SH-SY5Y (cell line): ENCODE measurements around the gene HTT.

ENCODE experiments used
- GATA2 ChIP-seq: IDR thresholded peaks from 2 replicates; pipeline ENCODE4 v1.6.1; 2011; ENCODE audit warnings: mild to moderate bottlenecking, low read depth, low read length
- GATA3 ChIP-seq: IDR thresholded peaks from 2 replicates; pipeline ENCODE4 v1.6.1; 2011; ENCODE audit warnings: low read depth, mild to moderate bottlenecking, low read length, moderate library complexity

DNA sequence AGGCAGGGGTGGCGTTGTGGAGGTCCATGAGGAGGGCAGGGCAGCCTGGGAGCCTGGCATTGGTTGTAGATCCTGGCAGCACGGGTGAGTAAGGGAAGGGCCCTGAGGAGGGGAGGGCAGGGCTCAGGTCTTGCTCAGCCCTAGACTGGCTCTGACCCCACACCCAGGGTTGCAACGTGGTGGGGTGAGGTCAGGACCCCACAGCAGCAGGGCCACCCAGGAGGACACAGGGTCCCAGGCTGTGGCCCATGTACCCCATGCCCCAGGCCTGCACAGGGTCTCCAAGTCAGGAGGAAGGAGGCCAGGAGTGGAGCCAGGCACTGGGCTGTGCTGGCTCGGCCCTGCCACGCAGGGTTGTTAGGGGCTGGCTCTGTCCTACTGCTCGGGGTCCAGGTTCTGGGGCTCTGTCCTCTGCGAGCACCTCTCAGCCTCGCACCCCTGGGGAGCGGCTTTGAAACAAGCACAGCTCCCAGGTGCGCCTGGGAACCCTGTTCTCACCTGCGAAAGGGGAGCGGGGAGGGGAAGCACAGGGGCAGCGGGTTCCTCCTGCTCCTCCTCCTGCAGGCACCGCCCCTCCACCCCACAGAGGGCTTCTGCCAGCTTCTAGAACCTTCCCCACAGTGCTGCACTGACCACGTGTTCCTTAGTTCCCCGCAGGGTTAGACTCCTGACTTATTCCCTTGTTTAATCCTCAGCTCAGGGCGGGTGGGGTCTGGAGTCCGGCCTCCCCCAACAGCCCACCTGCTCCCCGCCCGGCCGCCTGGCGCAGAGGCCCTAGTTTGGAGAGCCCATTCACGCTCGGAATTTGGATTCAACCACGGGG lies 194.8 kb downstream of the HTT start:
- TF ChIP-seq GATA2: no peak
- no peak for TF ChIP-seq GATA3
